Brain pericyte (primary cell): ENCODE results near the gene SEMA3E.

Experiments
- DNase-seq: peaks from one replicate; pipeline ENCODE4 v3.0.0-alpha.2; 2012; ENCODE audit warnings: low read depth, low spot score

SEMA3E gene

DNA sequence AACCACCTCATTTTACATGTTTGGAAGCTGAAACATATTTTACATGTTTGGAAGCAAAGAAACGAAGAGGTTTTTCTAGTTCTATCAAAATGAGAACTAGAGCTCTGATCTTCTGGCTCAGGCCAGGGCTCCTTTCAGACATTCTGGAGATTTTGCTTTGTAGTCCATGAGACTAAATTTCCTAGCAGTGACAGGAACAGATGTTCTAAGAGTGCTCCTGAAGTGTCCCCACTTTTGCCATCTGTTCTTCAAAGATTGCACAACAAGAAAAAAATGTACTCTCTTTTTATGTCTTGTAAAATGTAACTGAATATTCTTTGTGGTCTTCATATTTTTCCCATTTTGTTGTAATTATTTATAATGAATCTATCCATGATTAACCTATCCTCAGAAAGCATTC, 289.8 kb downstream of the SEMA3E start:
- DNase-seq: no peak

DNA sequence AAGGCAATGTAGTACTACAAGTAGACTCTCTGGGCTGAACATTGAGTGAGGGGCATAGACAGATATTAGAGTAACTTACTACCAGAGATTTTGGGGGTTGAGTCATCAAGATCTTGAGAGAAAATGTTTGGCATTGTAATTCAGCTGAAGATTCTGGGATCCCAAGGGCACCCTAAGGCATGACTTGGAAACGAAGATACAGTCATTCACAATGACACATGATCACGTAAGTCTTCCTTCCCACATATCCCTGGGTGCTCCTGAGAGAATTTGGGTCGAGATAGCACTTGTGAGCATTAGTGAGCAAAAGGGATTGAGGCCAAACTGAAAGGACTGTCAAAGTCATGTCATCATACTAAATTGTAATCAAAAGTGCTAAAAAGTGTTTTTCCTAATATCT, 293.8 kb downstream of the SEMA3E start:
- no peak for DNase-seq

DNA sequence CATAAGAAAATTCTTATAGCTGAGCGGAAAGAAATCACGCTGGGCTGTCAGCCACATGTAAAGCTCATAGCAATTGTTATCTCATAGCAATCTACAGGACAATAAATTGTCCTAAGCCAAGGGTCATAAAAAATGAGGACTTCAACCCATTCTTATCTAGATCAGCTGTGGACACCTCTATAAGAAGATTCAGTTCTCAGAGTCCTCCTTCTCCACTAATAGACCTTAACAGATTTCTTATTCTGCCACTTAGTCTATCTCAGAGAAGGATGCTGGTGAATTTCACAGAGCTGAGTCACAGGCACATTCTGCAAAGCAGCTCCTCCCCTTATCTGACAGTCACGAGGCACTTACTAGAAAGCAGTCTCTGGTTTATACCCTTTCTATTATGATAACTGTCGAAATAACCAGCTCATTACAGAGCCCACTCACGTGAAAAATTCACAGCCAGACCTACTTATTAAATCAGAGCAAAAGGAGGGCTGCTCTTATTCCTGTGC, 300.9 kb downstream of the SEMA3E start:
- DNase-seq: no peak

DNA sequence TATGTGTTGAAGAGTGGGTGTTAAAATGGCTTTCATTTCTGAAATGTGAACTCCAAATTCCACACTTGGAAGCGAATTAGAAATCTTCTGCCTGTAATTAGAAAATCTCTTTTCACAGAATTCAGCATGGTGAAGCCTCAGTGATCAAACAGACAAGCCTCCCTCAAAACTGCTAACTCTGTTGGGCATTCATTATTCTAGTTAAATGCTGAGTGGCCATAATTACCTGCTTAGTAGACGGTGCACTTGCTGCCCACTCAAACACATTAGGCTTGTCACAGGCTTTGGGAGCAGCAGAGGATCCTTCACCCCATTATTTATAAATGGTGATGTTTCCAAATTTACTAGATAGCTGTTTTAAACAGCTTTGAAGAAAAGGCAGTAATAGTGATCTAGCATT, 309.0 kb downstream of the SEMA3E start:
- no peak for DNase-seq

DNA sequence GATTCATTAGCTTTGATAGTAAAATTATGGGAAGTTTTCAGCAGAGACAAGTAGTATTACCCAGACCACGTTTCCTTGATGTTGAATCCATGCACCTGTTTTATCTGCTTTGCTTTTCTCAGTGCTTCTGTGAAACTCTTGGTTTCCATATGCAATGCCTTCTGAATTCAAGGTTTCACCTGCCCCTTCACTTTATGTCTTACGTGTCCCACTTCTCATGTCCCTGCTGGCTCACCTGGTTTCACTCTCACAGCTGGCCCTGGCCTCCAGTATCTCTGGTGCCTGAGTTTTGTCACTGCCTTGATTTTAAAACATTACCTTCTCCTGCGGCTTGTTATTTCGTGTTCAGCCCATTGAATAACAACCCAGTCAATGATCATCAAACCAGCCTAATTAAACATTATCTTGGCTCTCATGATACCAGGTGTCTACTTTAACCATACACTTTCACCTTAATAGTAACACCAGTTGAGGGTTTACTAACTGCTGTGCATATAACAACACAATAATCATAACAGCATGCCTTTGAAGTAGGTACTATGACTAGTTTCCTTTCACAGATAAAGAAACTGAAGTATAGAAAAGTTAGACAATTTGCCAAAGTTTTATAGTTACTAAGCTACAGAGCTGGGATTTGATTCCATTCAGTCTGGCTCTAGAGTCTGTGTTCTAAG, 310.5 kb downstream of the SEMA3E start:
- DNase-seq: no peak

DNA sequence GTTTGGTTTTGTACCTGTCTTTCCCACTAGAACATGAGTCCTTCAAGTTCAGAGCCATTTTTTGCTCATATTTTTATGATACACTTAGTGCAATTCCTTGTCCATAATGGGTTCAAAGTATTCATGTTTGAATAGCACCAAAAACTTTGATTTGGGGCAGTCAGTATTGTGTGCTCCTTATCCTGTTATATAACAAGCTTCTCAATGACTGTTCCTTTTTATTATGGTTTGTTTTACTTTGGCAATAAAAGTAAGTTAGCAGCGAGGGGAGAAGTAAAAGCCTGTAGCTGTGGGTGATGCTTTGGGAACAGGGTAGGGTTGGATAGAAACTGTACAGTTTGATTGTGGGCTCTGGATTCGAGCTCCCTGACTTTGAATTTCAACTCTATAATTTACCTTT, 311.9 kb downstream of the SEMA3E start:
- DNase-seq: no peak

DNA sequence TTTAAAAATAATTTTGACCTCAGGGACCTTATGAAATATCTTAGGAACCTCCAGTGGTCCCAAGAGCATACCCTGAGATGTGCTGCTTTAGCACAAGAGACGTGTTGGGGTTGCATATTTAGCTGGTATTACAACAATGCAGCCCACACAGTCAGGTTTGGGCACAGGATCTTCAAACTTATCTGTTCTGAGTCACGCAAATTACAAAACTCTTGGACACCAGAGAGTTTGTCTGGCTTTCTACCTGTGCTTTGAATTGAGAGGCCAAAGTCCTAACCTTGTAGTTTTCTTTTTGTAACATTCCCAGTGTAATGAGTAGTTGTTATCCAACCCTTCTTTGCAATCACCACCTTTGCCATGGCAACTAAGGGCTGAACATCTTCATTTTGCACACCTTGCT, 322.7 kb downstream of the SEMA3E start:
- DNase-seq: no peak

DNA sequence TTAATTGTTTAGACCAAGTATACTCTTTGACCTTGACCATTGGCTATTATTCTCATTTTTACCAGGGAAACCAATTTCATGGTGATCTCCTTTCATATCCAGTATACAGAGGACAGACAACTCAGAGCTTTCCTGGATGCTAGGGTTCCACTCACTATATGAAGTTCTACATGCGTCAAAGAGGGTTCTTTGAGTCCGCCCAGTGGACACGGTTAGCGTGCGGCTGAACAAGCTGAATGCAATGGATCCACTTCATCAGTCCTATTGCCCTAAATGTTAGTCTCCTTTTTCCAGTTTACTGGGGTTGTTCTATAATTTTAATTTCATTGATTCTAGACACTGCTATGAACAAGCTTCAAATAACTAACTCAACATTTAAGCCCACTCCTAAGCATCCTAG, 323.9 kb downstream of the SEMA3E start:
- no peak for DNase-seq

DNA sequence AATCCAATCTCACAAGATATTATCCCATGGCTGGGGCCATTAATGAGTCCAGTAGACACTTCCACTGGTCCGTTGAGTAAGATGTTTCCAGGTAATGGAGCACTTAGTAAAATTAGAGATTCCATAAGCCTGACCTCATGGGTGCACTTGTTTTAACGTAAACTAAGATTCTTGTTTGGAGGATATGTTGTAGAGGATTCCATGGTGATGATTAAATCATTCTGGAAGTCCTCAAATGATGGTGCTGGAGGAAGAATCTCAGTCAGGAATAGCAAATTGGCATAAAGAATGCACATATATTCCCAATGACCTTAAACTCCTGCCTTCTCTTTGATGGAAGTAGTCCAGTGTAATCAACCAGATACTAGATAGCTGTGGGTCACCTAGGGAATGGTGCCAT, 324.3 kb downstream of the SEMA3E start:
- no peak for DNase-seq

DNA sequence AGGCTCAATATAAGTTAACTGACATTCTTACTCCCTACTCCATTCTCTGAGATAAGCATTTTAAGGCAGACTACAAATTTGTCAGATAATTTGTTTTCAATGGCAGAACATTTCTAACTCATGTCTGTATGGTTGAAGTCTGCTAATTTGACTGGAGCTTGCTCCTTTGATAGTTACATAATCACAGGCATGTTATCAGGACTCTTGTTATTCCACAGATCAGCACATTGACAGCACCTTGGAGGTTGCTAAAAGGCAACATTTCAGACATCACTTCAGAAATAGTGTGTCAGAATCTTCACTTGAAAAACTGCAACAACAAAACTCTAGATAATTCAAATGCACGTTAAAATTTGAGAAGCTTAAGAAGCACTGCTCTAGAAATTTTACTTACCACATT, 327.9 kb downstream of the SEMA3E start:
- DNase-seq: no peak

DNA sequence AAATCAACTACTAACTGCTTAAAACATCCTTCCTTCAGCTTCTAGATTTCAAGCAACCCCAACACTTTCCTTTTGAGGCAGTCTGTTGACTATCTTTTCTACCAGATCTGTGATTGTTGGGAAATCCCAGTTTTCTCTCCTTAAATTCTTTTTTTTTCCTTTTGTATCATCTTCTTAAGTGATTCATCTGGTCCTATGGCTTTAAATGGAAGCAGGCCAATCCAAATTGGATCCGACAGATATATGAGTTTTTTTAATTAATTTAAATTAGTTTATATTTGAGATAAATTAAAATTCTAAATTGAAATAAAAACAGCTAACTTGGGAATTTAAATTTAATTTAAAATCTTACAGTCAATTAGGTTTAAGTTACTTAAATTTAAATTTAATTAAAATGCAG, 335.0 kb downstream of the SEMA3E start:
- no peak for DNase-seq
